ENCODE data around the gene SEMG2.

SEMG2 gene

GRCh38 chr20:45221076-45221475 is at the start of gene SEMG2:
Gene SEMG2 (plus strand): TSS chr20:45221373. CDS start chr20:45221390, 17 bp downstream.
- H3K4me3 ChIP-seq (ENCODE audit: low read depth, low read length): no peak within 1 kb of the TSS

- H3K4me3 ChIP-seq (ENCODE audit: low read depth, low read length): no peak overlapping the region
Observed at GRCh38 chr20:45173522-45173921, 47.7 kb upstream of the SEMG2 start.

GRCh38 chr20:45174434-45175364 is 46.5 kb upstream of the SEMG2 start, which contains the start of gene PI3:
Gene PI3 (plus strand): TSS chr20:45174902. CDS start chr20:45174923, 21 bp downstream.
- H3K4me3 ChIP-seq (ENCODE audit: low read depth, low read length): no peak within 1 kb of the TSS

GRCh38 chr20:45176526-45177267 is 44.5 kb upstream of the SEMG2 start:
- no peak overlapping the region for H3K4me3 ChIP-seq (ENCODE audit: low read depth, low read length)

- no peak overlapping the region for H3K4me3 ChIP-seq (ENCODE audit: low read depth, low read length)
Observed at GRCh38 chr20:45179166-45179565, 42.0 kb upstream of the SEMG2 start.

- H3K4me3 ChIP-seq (ENCODE audit: low read depth, low read length): no peak overlapping the region
Observed at GRCh38 chr20:45181639-45182038, 39.5 kb upstream of the SEMG2 start.

GRCh38 chr20:45183084-45183483 is 38.1 kb upstream of the SEMG2 start:
- H3K4me3 ChIP-seq (ENCODE audit: low read depth, low read length): no peak overlapping the region

- no peak overlapping the region for H3K4me3 ChIP-seq (ENCODE audit: low read depth, low read length)
Observed at GRCh38 chr20:45187693-45188092, 33.5 kb upstream of the SEMG2 start.

- H3K4me3 ChIP-seq (ENCODE audit: low read depth, low read length): no peak overlapping the region
Observed at GRCh38 chr20:45189067-45189609, 32.0 kb upstream of the SEMG2 start.

GRCh38 chr20:45189861-45190260 is 31.3 kb upstream of the SEMG2 start:
- H3K4me3 ChIP-seq (ENCODE audit: low read depth, low read length): no peak overlapping the region

- H3K4me3 ChIP-seq (ENCODE audit: low read depth, low read length): no peak overlapping the region
Observed at GRCh38 chr20:45191926-45192325, 29.2 kb upstream of the SEMG2 start.

GRCh38 chr20:45193331-45193730 is 27.8 kb upstream of the SEMG2 start:
- H3K4me3 ChIP-seq (ENCODE audit: low read depth, low read length): no peak overlapping the region

- H3K4me3 ChIP-seq (ENCODE audit: low read depth, low read length): no peak within 1 kb of the TSS
Observed at GRCh38 chr20:45206725-45207124, 14.4 kb upstream of the SEMG2 start, which contains the start of gene SEMG1. Gene SEMG1 (plus strand): TSS chr20:45207033. CDS start chr20:45207054, 21 bp downstream.

- no peak overlapping the region for H3K4me3 ChIP-seq (ENCODE audit: low read depth, low read length)
Observed at GRCh38 chr20:45209924-45210323, 11.2 kb upstream of the SEMG2 start.

GRCh38 chr20:45211569-45212474 is 9.4 kb upstream of the SEMG2 start:
- no peak overlapping the region for H3K4me3 ChIP-seq (ENCODE audit: low read depth, low read length)

GRCh38 chr20:45212836-45213235 is 8.3 kb upstream of the SEMG2 start:
- H3K4me3 ChIP-seq (ENCODE audit: low read depth, low read length): no peak overlapping the region

GRCh38 chr20:45218124-45218523 is 3.0 kb upstream of the SEMG2 start:
- H3K4me3 ChIP-seq (ENCODE audit: low read depth, low read length): no peak overlapping the region

- H3K4me3 ChIP-seq (ENCODE audit: low read depth, low read length): no peak overlapping the region
Observed at GRCh38 chr20:45218636-45219035, 2.5 kb upstream of the SEMG2 start.

- H3K4me3 ChIP-seq (ENCODE audit: low read depth, low read length): no peak overlapping the region
Observed at GRCh38 chr20:45223136-45223535, 2.0 kb downstream of the SEMG2 start.

GRCh38 chr20:45226287-45226686 is 5.1 kb downstream of the SEMG2 start:
- H3K4me3 ChIP-seq (ENCODE audit: low read depth, low read length): no peak overlapping the region

Measured in iPS-11a (cell line).